Hepatocyte (in vitro differentiated cells): ENCODE results near the gene CARMIL1. TPM values are rescaled to one million over a fixed set of nuclear protein-coding genes. Genes with fewer than 3 reads are reported as not detected.

Experiments
- DNase-seq: peaks from one replicate; pipeline ENCODE4 v3.0.0-alpha.2; 2016; ENCODE audit warnings: low spot score
- H2AFZ ChIP-seq: fragments of 200-600 bp; sonication (generic); 2 replicates; pipeline ENCODE4 v1.6.0; 2016; ENCODE audit warnings: antibody characterized with exemption, mild to moderate bottlenecking
- H3K27ac ChIP-seq: fragments of 200-600 bp; sonication (generic); 2 replicates; pipeline ENCODE4 v1.5.1; 2016; ENCODE audit warnings: mild to moderate bottlenecking
- H3K27me3 ChIP-seq: fragments of 200-600 bp; sonication (generic); 2 replicates; pipeline ENCODE4 v1.6.1; 2016
- H3K36me3 ChIP-seq: fragments of 200-600 bp; sonication (generic); replicated peaks from 2 replicates; pipeline ENCODE4 v1.5.1; 2016; ENCODE audit warnings: low read depth; ENCODE audit not compliant: insufficient read depth
- H3K4me1 ChIP-seq: fragments of 200-600 bp; sonication (generic); 2 replicates; pipeline ENCODE4 v1.5.1; 2016; ENCODE audit warnings: mild to moderate bottlenecking, moderate library complexity; ENCODE audit not compliant: insufficient read depth
- H3K4me2 ChIP-seq: fragments of 200-600 bp; sonication (generic); 2 replicates; pipeline ENCODE4 v1.6.0; 2016
- H3K4me3 ChIP-seq: fragments of 200-600 bp; sonication (generic); 2 replicates; pipeline ENCODE4 v1.5.1; 2016; ENCODE audit warnings: mild to moderate bottlenecking
- H3K79me2 ChIP-seq: fragments of 200-600 bp; sonication (generic); 2 replicates; pipeline ENCODE4 v1.6.0; 2017; ENCODE audit warnings: mild to moderate bottlenecking
- H3K9me2 ChIP-seq: fragments of 200-600 bp; sonication (generic); replicated peaks from 2 replicates; pipeline ENCODE4 v1.6.0; 2017; ENCODE audit warnings: mild to moderate bottlenecking; ENCODE audit not compliant: insufficient read depth
- H3K9me3 ChIP-seq: fragments of 200-600 bp; sonication (generic); 2 replicates; pipeline ENCODE4 v1.5.1; 2016; ENCODE audit warnings: low read depth, mild to moderate bottlenecking
- H4K20me1 ChIP-seq: fragments of 200-600 bp; sonication (generic); 2 replicates; pipeline ENCODE4 v1.6.0; 2016; ENCODE audit warnings: mild to moderate bottlenecking; ENCODE audit not compliant: insufficient read depth, poor library complexity, severe bottlenecking
- EZH2 ChIP-seq: fragments of 200-600 bp; sonication (generic); IDR thresholded peaks from 2 replicates; pipeline ENCODE4 v1.6.1; 2016; ENCODE audit warnings: antibody characterized with exemption, mild to moderate bottlenecking, borderline replicate concordance
- EZH2phosphoT487 ChIP-seq: fragments of 200-600 bp; sonication (generic); IDR thresholded peaks from one replicate; pipeline ENCODE4 v1.6.1; 2018; ENCODE audit warnings: antibody characterized with exemption, mild to moderate bottlenecking, low read depth, moderate library complexity; ENCODE audit not compliant: unreplicated experiment, severe bottlenecking
- WGBS: methylation state at CpG from one replicate; pipeline ENCODE4 v1.1.6; 2016; ENCODE audit warnings: low lambda C conversion rate; ENCODE audit errors: missing lambda C conversion rate; 5-methylcytosine and 5-hydroxymethylcytosine counted together
- polyA plus RNA-seq: library from polyadenylated mRNA; unstranded; fragments of >200 nt; fragmentation: Nextera tagmentation; extraction: Ambion mirVana; gene quantifications from 2 replicates; pipeline ENCODE4 v1.2.1, GENCODE V29; 2016
- total RNA-seq: library from RNA; depleted of rRNA; stranded (reverse); fragments of >200 nt; gene quantifications from 2 replicates; pipeline ENCODE4 v1.2.3, GENCODE V29; 2014
- TF ChIP-seq, protein P1 (sequence below): fragments of 200-600 bp; sonication (generic); IDR thresholded peaks from 2 replicates; pipeline ENCODE4 v1.5.1; 2016; ENCODE audit warnings: antibody characterized with exemption, mild to moderate bottlenecking; ENCODE audit not compliant: poor library complexity

CARMIL1 gene
- total and polyA plus RNA-seq, 2 experiments from 2014 or later, result 19.5 to 40.6 TPM

DNA sequence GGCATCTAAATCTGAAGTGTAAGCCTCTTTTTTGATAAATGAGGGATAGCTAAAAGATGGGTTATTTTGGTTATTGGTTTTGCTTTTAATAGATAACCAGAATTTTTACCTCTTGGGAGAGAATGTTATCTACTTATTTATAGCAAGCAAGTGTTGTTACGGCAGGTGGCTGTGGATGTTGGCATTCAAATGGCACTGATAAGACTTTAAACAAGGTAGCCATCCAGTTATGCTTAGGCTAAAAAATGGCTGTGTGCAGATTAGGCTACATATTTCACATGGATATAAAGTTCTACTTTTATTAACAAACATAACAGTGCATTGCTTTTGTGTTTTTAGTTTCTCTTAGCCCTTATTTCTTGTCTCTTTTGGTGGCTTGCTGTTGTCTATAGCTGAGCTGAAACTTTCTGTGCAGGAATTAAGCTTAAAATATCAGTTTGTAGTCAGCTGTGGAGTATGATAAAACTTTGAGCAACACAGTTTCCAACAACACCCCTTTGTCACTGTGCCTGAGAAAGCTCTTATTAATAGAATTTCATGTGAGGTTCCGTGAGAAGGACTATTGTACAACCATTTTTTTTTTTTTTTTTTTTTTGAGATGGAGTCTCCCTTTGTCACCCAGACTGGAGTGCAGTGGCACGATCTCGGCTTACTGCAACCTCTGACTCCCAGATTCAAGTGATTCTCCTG lies 28.8 kb downstream of the CARMIL1 start:
- no peak for DNase-seq
- TF ChIP-seq, protein P1, sequence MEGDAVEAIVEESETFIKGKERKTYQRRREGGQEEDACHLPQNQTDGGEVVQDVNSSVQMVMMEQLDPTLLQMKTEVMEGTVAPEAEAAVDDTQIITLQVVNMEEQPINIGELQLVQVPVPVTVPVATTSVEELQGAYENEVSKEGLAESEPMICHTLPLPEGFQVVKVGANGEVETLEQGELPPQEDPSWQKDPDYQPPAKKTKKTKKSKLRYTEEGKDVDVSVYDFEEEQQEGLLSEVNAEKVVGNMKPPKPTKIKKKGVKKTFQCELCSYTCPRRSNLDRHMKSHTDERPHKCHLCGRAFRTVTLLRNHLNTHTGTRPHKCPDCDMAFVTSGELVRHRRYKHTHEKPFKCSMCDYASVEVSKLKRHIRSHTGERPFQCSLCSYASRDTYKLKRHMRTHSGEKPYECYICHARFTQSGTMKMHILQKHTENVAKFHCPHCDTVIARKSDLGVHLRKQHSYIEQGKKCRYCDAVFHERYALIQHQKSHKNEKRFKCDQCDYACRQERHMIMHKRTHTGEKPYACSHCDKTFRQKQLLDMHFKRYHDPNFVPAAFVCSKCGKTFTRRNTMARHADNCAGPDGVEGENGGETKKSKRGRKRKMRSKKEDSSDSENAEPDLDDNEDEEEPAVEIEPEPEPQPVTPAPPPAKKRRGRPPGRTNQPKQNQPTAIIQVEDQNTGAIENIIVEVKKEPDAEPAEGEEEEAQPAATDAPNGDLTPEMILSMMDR, result no peak
- TF ChIP-seq EZH2phosphoT487, result no peak
- no peak for TF ChIP-seq EZH2
- Histone ChIP-seq H3K9me3 (no peaks in the 10 kb centered on the region), H2AFZ (no peak overlapping the region), H3K36me3 (no peaks in the 10 kb centered on the region), H3K79me2 (peaks cover 85% of the 10 kb centered on the region), H3K4me2 (no peak overlapping the region), H3K9me2 (no peaks in the 10 kb centered on the region), H3K27ac (no peak overlapping the region), H3K27me3 (no peaks in the 10 kb centered on the region), H4K20me1 (peaks cover 3% of the 10 kb centered on the region), H3K4me1 (peaks cover 36% of the 10 kb centered on the region), H3K4me3 (no peak overlapping the region)
- 92% methylated on average over 4 of the region's 4 CpGs for WGBS

DNA sequence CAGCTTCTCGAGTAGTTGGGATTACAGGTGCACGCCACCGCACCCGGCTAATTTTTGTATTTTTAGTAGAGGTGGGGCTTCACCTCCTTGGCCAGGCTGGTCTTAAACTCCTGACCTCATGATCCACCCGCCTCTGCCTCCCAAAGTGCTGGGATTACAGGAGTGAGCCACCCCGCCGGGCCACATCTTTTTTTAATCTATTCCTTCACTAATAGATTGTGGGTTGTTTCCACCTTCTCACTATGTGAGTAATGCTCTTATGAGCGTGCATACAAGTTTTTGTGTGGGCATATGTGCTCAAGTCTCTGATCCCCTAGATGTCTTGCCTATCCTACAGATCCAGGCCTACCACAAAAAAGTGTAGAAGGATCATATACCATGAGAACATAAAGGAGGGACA lies 30.7 kb downstream of the CARMIL1 start:
- no peak overlapping the region for H3K27ac ChIP-seq
- H3K36me3 ChIP-seq, result no peaks in the 10 kb centered on the region
- 90% methylated on average over 8 of the region's 8 CpGs for WGBS
- TF ChIP-seq EZH2phosphoT487, result no peak
- no peak for TF ChIP-seq EZH2
- TF ChIP-seq, protein P1, result no peak
- H3K9me3 ChIP-seq, result no peaks in the 10 kb centered on the region
- H2AFZ ChIP-seq, result no peak overlapping the region
- no peak overlapping the region for H3K4me3 ChIP-seq
- no peaks in the 10 kb centered on the region for H3K9me2 ChIP-seq
- H3K27me3 ChIP-seq, result no peaks in the 10 kb centered on the region
- H3K79me2 ChIP-seq, result peaks cover 86% of the 10 kb centered on the region
- H3K4me2 ChIP-seq, result no peak overlapping the region
- peaks cover 34% of the 10 kb centered on the region for H3K4me1 ChIP-seq
- no peak for DNase-seq
- peaks cover 3% of the 10 kb centered on the region for H4K20me1 ChIP-seq

DNA sequence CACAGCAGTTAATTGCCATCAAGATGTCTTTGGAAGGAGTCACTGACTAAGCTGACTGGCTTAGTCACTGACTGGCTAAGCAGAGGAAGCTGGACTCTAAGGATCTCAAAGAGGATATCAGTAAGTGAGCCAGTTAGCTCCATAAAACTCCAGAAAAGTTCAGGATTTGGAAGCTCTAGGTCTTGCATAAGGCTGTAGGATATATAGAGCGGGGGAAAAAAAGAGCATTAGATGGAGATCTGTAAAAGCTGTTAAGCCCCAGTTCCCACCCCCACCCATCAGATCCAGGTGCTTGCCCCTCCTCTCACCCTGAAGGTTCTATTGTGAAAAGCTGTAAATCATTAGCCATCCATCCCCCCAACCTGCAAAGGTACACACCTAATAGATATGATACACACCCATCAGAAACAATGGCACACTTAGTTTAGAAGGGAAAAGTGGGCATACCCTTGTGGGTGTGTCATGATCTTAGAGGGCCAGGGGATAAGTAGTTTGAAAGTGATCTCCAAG lies 32.2 kb downstream of the CARMIL1 start:
- no peaks in the 10 kb centered on the region for H3K36me3 ChIP-seq
- no peak overlapping the region for H3K4me3 ChIP-seq
- TF ChIP-seq, protein P1, result no peak
- TF ChIP-seq EZH2phosphoT487, result no peak
- no peak for TF ChIP-seq EZH2
- H3K27ac ChIP-seq, result peak overlapping the region; percentile 66
- DNase-seq, result peak; percentile 61
- H4K20me1 ChIP-seq, result peaks cover 3% of the 10 kb centered on the region
- WGBS, result 40% methylated on average over 1 of the region's 1 CpG
- H3K4me1 ChIP-seq, result peaks cover 45% of the 10 kb centered on the region
- no peaks in the 10 kb centered on the region for H3K9me3 ChIP-seq
- peaks cover 86% of the 10 kb centered on the region for H3K79me2 ChIP-seq
- no peaks in the 10 kb centered on the region for H3K9me2 ChIP-seq
- H2AFZ ChIP-seq, result no peak overlapping the region
- peak overlapping the region; percentile 64 for H3K4me2 ChIP-seq
- no peaks in the 10 kb centered on the region for H3K27me3 ChIP-seq
